ENCODE results near the gene DYNLRB1. TPM values are rescaled to one million over a fixed set of nuclear protein-coding genes. Genes with fewer than 3 reads are reported as not detected.

The DYNLRB1 gene
- total RNA-seq, 1 donor from 2014 or later = 193 TPM

DNA sequence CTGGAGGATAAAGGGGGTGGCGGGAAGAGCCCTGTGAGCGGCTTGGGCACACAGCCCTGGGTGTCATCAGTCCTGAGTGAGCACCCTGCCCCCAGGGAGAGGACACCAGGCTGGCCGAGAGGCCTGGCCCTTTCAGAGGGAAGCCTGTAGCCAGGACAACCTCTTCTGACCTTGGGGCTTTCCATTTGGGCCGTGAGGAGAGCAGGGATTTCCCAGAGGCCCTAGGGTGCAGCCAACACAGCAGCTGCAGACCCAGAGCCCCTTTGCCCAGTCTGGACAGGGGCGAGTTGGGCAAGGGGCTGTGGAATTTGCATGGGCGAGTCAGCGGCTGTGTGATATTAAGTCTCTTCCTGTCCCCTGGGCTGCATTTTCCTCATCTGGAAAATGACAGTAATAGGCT is 48.6 kb downstream of the DYNLRB1 start:
- TF ChIP-seq, protein P1, sequence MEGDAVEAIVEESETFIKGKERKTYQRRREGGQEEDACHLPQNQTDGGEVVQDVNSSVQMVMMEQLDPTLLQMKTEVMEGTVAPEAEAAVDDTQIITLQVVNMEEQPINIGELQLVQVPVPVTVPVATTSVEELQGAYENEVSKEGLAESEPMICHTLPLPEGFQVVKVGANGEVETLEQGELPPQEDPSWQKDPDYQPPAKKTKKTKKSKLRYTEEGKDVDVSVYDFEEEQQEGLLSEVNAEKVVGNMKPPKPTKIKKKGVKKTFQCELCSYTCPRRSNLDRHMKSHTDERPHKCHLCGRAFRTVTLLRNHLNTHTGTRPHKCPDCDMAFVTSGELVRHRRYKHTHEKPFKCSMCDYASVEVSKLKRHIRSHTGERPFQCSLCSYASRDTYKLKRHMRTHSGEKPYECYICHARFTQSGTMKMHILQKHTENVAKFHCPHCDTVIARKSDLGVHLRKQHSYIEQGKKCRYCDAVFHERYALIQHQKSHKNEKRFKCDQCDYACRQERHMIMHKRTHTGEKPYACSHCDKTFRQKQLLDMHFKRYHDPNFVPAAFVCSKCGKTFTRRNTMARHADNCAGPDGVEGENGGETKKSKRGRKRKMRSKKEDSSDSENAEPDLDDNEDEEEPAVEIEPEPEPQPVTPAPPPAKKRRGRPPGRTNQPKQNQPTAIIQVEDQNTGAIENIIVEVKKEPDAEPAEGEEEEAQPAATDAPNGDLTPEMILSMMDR (conservative IDR thresholded peaks at IDR 0.05; ENCODE audit: low read depth, low read length) = no peak
- DNase-seq (ENCODE audit: low read depth) = no peak

DNA sequence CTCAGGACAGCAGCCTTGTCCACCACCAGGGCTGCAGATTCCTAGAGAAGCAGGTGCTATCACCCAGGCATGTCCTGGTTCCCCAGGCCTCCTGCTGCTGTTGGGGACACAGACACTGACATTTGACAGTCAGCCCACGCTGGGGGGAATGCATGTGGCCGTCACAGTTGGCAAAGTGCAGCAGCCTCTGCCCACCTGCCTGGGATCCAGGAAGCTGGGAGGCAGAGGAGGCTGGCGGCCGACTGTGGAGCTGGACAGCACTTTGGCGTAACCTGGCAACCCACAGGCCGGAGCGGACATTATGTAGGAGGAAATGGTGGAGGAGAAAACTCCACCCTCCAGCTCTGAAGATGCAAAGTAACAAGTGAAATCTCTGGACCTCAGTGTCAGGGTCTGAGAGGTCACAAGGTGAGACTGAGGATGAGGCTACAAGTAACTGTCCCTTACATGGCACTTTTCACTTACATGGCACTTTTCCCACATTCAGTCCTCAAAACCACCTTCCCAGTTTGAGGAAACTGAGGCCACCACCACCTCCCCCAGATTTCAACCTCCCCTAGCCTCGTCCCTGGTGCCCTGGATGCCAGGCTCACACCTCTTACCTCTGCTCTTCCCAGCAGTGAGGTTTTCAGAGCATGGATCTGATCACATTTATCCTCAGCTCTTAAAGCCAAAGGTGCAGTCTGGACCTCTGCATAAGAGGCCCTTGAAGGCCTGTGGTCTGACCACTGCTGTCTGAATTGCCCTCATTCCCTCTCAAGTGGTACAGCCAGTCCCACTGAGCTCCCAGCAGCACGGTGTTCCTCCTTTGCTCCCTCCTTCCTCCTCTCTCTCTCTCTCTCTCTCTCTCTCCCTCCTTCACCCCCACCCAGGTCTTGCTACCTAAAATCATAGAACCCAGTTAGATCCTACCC is 51.0 kb downstream of the DYNLRB1 start:
- H3K4me3 ChIP-seq (ENCODE audit: low read depth, low read length) = no peak overlapping the region
- DNase-seq (ENCODE audit: low read depth) = no peak
- TF ChIP-seq, protein P1 (conservative IDR thresholded peaks at IDR 0.05; ENCODE audit: low read depth, low read length) = no peak

More for the DNA sequence above, 48.6 kb downstream of the DYNLRB1 start:
- no peak overlapping the region for H3K4me3 ChIP-seq (ENCODE audit: low read depth, low read length)

DNA sequence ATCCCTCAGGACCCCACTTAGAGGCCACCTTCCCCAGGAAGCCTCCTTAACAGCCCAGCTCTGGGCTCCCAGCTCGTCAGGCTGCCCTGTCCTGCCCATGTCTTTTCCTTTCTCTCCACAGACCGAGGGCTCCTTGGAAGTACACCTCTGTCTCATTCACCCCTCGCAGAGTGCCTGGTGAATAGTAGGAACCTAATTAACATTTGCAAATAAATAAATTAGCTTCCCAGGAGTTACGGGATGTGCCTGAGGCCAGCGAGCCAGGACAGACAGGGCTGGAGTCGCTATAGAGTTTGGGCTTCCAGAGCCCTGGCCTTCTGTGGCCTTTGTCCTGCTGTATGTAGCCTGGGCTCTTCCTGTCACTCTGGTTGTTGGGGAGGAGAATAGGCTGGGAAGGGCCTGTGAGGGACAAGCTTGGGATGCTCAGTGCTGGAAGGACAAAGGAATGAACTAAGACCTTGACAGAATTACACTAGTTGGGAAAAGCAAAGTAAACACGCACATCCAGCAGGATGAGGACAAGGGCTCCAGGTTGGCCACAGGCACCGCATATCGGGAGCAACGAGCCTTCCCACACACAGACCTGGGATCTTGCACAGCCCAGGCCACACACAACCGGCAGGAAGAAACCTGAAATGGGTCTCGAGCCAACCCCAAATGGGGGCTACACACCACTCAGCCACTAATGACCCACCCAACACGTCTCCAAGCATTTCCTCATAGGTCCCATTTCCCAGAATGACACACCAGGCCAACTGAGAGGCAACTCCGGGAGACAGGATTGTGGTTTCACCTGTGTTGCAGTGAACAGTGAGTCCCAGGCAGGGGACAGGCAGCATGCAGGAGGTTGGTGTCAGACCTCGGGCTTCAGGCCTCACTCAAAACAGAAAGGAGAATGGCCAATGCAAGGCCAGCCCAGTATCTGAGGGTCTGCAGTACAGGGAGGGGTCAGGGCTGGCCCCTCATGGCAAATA is 52.0 kb downstream of the DYNLRB1 start:
- TF ChIP-seq, protein P1 (conservative IDR thresholded peaks at IDR 0.05; ENCODE audit: low read depth, low read length) = no peak
- DNase-seq (ENCODE audit: low read depth) = no peak
- no peak overlapping the region for H3K4me3 ChIP-seq (ENCODE audit: low read depth, low read length)

DNA sequence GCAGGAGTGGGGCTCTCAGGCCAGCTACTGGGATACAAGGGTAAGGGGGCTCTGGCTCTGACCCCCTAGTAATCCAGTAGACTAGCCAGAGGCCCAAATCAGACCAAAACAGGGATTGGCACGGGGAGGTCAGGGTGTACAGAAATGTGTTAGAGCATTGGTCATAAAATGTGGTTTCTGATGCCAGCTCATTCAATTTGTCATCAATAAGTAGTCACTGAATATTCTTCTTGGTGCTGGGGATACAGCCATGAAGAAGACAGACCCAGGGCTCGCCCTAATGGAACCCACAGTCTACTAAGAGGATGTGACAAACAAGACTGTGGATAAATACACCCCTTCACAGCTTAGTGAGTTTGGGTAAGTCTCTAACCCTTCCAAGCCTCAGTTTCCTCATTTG is 53.4 kb downstream of the DYNLRB1 start:
- no peak overlapping the region for H3K4me3 ChIP-seq (ENCODE audit: low read depth, low read length)
- TF ChIP-seq, protein P1 (conservative IDR thresholded peaks at IDR 0.05; ENCODE audit: low read depth, low read length) = no peak
- DNase-seq (ENCODE audit: low read depth) = no peak

DNA sequence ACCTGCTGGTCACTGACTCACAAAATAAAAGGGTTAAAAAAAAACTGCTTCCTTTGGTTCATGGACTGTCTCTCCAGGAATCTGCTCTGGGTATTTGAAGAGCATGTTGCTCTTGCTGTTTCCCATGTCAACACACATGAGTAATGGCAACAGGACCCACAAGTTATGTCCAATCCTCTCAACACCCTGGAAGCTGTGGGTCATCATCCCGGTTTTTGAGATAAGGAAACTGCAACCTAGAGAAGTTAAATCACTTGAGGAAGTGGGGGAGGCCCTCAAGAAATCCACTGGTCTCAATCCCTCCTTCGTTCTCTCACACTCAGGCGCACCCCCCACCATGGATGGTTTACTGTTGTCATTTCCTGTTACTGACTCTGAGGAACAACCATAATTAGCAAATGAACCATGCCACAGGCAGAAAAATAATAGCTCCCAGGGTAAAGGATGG is 54.7 kb downstream of the DYNLRB1 start:
- TF ChIP-seq, protein P1 (conservative IDR thresholded peaks at IDR 0.05; ENCODE audit: low read depth, low read length) = no peak
- H3K4me3 ChIP-seq (ENCODE audit: low read depth, low read length) = no peak overlapping the region
- no peak for DNase-seq (ENCODE audit: low read depth)

DNA sequence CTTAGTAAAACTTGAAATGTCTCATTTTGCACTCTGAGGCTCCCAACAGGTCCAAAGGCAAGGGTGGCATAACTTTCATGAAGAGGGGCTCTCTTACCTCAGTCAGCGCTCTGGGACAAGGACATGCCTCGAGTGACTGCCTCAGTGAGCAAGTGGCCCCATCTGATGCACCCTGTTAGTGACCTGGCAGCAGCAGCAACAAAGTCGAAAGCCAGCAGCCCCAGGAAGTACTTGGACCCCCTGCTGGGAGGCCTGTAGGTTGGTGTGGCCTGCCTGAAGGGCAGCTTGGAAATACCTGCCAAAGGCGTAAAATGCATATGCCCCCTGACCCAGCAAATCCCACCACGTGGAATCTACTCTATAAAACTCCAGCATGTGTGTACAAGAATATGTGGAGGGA is 55.5 kb downstream of the DYNLRB1 start:
- TF ChIP-seq, protein P1 (conservative IDR thresholded peaks at IDR 0.05; ENCODE audit: low read depth, low read length) = no peak
- no peak overlapping the region for H3K4me3 ChIP-seq (ENCODE audit: low read depth, low read length)
- no peak for DNase-seq (ENCODE audit: low read depth)
